ENCODE results near the gene CD164. TPM values are rescaled to one million over a fixed set of nuclear protein-coding genes. Genes with fewer than 3 reads are reported as not detected.

CD164 gene
- total and polyA plus RNA-seq, 2 of the 4 experiments (the other 2 are of a cell fraction) = 146 to 150 TPM

DNA sequence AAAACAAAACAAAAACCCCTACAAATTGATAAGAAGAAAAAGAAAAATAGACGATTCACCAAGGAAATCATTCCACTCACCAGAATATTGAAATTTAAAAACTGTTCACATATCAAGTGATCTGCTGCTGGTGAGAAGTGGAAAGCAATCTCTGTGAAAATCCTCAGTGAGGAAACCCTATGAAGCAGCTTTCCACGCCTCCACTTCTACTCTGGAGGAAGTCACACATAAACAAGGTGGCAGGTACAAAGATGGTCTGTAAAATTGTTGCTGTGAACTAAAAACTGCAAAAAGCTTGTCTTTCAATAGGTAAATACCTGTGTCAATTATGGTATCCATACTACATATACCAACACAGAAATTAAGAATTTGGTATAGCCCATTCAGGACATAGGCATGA lies 18.5 kb downstream of the CD164 start:
- Histone ChIP-seq H2BK5ac (ENCODE audit: low read depth, low read length, poor library complexity, severe bottlenecking) (no peak overlapping the region), H3K4me2 (ENCODE audit: low read depth, low read length) (no peak overlapping the region), H2AK9ac (replicated peaks; ENCODE audit: low read depth, low read length, poor library complexity) (no peak overlapping the region), H3K27me3 (ENCODE audit: control insufficient read depth, insufficient read depth, low read length) (no peaks in the 10 kb centered on the region), H4K5ac (ENCODE audit: low read depth, low read length) (no peak overlapping the region), H3K4me3 (ENCODE audit: insufficient read depth, low read depth, low read length) (no peak overlapping the region), H2AFZ (replicated peaks; ENCODE audit: low read length, poor library complexity) (no peak overlapping the region), H4K91ac (ENCODE audit: insufficient read depth, low read depth, low read length) (no peak overlapping the region), H3K14ac (replicated peaks; ENCODE audit: low read depth, low read length) (no peak overlapping the region), H3K36me3 (ENCODE audit: control insufficient read depth, insufficient read depth, low read length) (peaks cover 32% of the 10 kb centered on the region), H3K18ac (ENCODE audit: low read depth, low read length) (no peak overlapping the region), H2BK15ac (ENCODE audit: low read depth, low read length) (no peak overlapping the region), H3K9me1 (ENCODE audit: insufficient read depth, low read length) (no peaks in the 10 kb centered on the region), H3K9ac (ENCODE audit: low read depth, low read length) (no peak overlapping the region), H2AK5ac (ENCODE audit: low read depth, low read length) (no peak overlapping the region), H3K23ac (ENCODE audit: low read depth, low read length) (no peak overlapping the region), H4K8ac (ENCODE audit: low read depth in 2 of 2, low read length in 2 of 2) (no peak overlapping the region), H2BK20ac (ENCODE audit: low read depth, low read length) (no peak overlapping the region), H4K20me1 (ENCODE audit: insufficient read depth, low read length) (peaks cover 8% of the 10 kb centered on the region), H3K27ac (ENCODE audit: insufficient read depth, low read length) (no peak overlapping the region), H3K4ac (ENCODE audit: low read depth, low read length) (no peak overlapping the region), H3K9me3 (ENCODE audit: control insufficient read depth, insufficient read depth, low read length) (no peaks in the 10 kb centered on the region), H3K79me1 (ENCODE audit: low read depth in 1 of 2, low read length in 2 of 2) (peaks cover 9 to 26% of the 10 kb centered on the region in 2 experiments; a peak in 3 of 4 replicates), H3K56ac (ENCODE audit: extremely low read depth, insufficient read depth, low read length) (no peak overlapping the region), H3K4me1 (ENCODE audit: control insufficient read depth, insufficient read depth, low read length) (no peaks in the 10 kb centered on the region), H2BK120ac (ENCODE audit: low read depth, low read length) (no peak overlapping the region)
- intact Hi-C loops (cut with micrococcal nuclease) (no loop called here), in situ Hi-C loops (cut with MboI; ENCODE audit: low sequenced_read_pairs) (no loop called here), dilution Hi-C loops (cut with HindIII; ENCODE audit: low sequenced_read_pairs, unreplicated experiment) (no loop called here)
- TF ChIP-seq MAZ (IDR thresholded peaks at IDR 0.05; ENCODE audit: borderline replicate concordance, low read depth, low read length) (no peak), BHLHE40 (IDR thresholded peaks at IDR 0.05; ENCODE audit: low read depth, low read length) (no peak), POLR2A (IDR thresholded peaks at IDR 0.05; ENCODE audit: low read depth, low read length) (no peak), MXI1 (IDR thresholded peaks at IDR 0.05; ENCODE audit: borderline replicate concordance, low read depth, low read length) (no peak), CEBPB (IDR thresholded peaks at IDR 0.05; ENCODE audit: low read depth, low read length) (no peak), SMC3 (IDR thresholded peaks at IDR 0.05; ENCODE audit: low read depth, low read length) (no peak), CHD1 (IDR thresholded peaks at IDR 0.05; ENCODE audit: low read depth, low read length) (no peak), MAFK (IDR thresholded peaks at IDR 0.05; ENCODE audit: low read depth, low read length) (no peak), RFX5 (IDR thresholded peaks at IDR 0.05; ENCODE audit: low read depth, low read length) (no peak), NFE2L2 (IDR thresholded peaks at IDR 0.05; ENCODE audit: low read depth, low read length) (no peak), FOS (IDR thresholded peaks at IDR 0.05; ENCODE audit: low read depth, low read length) (no peak), RAD21 (IDR thresholded peaks at IDR 0.05; ENCODE audit: low read length) (no peak), RCOR1 (IDR thresholded peaks at IDR 0.05; ENCODE audit: insufficient replicate concordance, low read length) (no peak)
- TF ChIP-seq, protein P1, sequence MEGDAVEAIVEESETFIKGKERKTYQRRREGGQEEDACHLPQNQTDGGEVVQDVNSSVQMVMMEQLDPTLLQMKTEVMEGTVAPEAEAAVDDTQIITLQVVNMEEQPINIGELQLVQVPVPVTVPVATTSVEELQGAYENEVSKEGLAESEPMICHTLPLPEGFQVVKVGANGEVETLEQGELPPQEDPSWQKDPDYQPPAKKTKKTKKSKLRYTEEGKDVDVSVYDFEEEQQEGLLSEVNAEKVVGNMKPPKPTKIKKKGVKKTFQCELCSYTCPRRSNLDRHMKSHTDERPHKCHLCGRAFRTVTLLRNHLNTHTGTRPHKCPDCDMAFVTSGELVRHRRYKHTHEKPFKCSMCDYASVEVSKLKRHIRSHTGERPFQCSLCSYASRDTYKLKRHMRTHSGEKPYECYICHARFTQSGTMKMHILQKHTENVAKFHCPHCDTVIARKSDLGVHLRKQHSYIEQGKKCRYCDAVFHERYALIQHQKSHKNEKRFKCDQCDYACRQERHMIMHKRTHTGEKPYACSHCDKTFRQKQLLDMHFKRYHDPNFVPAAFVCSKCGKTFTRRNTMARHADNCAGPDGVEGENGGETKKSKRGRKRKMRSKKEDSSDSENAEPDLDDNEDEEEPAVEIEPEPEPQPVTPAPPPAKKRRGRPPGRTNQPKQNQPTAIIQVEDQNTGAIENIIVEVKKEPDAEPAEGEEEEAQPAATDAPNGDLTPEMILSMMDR (conservative IDR thresholded peaks at IDR 0.05; ENCODE audit: low read depth, low read length) = no peak
- TF ChIP-seq, protein P2, sequence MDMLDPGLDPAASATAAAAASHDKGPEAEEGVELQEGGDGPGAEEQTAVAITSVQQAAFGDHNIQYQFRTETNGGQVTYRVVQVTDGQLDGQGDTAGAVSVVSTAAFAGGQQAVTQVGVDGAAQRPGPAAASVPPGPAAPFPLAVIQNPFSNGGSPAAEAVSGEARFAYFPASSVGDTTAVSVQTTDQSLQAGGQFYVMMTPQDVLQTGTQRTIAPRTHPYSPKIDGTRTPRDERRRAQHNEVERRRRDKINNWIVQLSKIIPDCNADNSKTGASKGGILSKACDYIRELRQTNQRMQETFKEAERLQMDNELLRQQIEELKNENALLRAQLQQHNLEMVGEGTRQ (IDR thresholded peaks at IDR 0.05; ENCODE audit: low read depth, low read length) = no peak
- TF ChIP-seq, protein P3, sequence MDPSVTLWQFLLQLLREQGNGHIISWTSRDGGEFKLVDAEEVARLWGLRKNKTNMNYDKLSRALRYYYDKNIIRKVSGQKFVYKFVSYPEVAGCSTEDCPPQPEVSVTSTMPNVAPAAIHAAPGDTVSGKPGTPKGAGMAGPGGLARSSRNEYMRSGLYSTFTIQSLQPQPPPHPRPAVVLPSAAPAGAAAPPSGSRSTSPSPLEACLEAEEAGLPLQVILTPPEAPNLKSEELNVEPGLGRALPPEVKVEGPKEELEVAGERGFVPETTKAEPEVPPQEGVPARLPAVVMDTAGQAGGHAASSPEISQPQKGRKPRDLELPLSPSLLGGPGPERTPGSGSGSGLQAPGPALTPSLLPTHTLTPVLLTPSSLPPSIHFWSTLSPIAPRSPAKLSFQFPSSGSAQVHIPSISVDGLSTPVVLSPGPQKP (IDR thresholded peaks at IDR 0.05; ENCODE audit: borderline replicate concordance, low read depth, low read length) = no peak
- ATAC-seq (ENCODE audit: low read depth) = no peak
- POLR2A ChIA-PET (ENCODE audit: unreplicated experiment) = no interaction called here
- no CpG with 5 or more reads among the region's 2 CpGs for WGBS, 2 experiments (ENCODE audit: extremely low coverage in 2 of 2, insufficient read length in 1 of 2)
- no peak for DNase-seq
- BruUV-seq (replicated peaks) = no TSS peak
- CTCF ChIA-PET = no interaction called here
